ENCODE data around the gene VPS8. TPM values are rescaled to one million over a fixed set of nuclear protein-coding genes. Genes with fewer than 3 reads are reported as not detected.

VPS8 gene
- total and polyA plus RNA-seq, 2 of the 8 experiments (the other 6 are each of a cell fraction or from before 2014, with no cell fraction given): 13.0 to 41.0 TPM

GRCh38 chr3:185065059-185065458 lies 253.1 kb downstream of the VPS8 start (continued):
- no peak for TF ChIP-seq SIN3A (conservative IDR thresholded peaks at IDR 0.05 in 1 of 2, IDR thresholded peaks at IDR 0.05 in 1 of 2; ENCODE audit: low read depth in 1 of 2, low read length in 2 of 2)
